SKM-1 (cell line): ENCODE measurements around the gene NR2F2.

Experiments used
- DNase-seq: peaks from one replicate; lab custom pipeline; 2025; ENCODE audit not compliant: unreplicated experiment; lab: John Stamatoyannopoulos, UW

Gene NR2F2

DNA sequence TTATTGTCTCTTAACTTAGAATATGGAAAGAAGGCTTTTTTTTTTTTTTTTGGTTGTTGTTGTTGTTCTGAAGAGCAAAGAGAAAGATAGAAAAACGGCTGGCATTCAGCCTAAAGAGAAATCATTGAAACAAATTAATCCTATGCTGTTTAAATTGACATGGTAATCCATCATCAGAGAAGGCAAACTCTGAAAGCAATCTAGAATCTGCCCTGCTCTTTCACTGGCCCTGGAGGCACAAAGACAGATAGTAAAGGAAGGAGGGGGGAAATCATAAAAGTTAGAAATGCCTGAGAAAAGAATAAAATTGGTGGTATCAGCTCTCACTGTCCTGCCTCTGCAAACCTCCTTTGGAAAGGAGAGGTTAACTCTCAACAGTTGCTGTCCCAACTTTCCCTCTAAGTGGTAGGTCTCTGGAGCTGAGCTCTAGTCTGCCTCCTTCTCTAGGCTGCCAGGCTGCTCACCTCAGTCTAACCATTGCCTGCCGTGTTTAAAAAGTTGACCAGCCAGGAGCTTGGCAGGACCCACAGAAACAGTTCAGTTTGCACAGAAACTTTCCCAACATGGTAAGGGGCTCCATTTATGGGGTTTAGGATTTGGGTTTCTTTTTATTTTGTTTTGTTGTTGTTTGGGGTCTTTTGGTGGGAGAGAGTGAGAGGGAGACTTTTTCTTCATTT is 13.4 kb upstream of the NR2F2 start:
- no peak for DNase-seq

DNA sequence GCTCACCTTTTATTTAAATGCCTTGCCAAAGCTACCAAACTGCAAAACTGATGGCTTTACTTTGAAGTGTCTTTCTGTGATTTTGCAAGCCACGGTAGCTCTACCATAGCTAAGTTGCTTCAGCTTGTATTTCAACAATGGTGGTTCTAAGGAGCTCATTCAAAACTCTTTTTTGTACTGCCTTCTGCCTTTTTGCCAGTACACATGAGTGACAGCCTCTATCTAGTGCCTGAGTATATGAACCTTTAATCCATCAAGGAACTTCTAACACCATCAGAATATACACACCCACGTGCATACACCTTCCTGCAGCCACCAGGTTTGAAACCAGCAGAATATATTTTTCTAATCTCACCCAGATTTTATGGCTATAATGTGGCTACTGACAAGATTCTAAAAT is 10.4 kb upstream of the NR2F2 start:
- DNase-seq = no peak

DNA sequence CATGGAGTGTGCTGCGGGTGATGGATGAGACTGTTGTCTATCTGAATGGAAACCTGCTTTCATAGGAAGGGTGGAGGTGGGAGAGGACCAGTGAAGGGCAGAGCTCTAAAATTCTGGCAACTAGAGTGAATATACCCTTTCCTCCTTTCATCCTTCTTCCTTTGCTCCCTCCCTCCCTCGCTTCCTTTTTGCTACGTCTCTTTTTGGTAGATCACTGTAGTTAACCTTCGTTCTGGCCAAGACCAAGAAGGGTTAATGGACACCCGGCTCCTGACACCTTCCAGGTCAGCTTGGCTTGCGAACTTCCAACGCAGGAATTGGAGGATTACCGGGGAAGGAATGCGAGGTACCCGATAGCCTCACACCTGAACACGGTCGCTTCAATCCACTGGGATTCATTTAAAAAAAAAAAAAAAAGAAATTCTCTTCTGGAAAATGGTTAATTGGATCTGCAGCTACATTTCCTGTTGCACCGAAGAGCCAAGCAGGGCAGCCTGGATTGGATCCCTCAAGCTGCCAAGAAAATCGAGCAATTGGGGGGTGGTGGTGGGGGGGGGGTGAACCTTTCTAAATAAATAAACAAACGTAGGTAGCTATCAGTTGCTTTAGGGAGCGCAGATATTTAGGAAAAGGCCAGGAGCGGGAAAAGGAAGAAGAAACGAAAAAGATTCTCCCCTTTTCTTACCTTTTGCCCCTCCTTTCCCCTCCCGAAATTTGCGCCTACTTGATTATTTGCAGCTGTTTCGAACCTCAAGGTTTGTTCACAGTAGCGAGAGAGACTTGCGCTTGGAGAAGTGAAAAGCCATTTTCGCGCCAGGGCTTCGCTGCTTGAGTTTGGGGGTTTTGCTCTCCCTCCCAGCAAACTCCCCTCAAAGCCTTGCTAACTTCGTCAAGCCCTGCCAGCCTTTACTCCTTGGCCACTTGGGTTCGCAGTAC is 9.5 kb upstream of the NR2F2 start:
- DNase-seq = no peak

DNA sequence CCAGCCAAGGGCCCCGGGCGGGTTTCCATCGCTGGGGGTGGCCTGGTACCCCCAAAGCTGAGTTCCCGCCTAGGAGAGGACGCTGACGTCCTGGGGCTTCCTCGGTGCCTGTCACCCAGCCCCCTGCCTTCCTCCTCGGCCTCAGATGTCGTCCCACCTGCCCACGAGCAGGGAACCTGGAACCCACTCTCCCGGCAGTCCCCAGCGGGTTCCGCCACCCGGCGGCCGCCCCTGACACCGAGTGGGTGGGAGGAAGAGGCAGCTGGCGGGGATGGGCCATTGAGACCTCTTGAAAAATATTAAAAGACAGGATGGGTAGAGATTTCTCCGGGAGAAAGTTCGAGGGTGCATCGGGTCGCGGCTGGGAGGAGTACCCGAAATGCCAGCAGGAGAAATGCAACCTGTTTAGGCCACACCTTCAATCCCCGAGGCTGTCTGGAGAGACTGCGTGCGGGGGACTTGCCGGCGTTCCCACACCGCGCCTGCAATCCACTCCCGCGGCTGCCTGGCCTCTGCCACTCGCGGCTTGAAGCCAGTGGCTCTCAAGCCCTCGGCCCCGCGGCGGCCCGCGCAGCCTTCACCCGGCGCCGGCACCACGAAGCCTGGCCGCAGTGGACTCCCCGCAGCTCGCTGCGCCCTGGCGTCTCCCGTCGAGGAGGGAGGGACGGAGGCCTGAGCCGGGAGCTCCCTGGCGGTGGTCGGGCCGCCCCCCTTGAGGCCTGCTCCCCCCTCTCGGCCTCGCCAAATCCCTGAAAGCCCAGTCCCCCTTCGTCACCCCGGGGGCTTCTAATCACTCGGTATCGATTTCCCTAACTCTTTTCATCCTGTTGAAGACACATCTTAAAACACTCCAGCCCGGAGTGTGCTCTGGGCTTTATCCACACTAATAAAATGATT is 8.6 kb upstream of the NR2F2 start:
- DNase-seq = no peak

DNA sequence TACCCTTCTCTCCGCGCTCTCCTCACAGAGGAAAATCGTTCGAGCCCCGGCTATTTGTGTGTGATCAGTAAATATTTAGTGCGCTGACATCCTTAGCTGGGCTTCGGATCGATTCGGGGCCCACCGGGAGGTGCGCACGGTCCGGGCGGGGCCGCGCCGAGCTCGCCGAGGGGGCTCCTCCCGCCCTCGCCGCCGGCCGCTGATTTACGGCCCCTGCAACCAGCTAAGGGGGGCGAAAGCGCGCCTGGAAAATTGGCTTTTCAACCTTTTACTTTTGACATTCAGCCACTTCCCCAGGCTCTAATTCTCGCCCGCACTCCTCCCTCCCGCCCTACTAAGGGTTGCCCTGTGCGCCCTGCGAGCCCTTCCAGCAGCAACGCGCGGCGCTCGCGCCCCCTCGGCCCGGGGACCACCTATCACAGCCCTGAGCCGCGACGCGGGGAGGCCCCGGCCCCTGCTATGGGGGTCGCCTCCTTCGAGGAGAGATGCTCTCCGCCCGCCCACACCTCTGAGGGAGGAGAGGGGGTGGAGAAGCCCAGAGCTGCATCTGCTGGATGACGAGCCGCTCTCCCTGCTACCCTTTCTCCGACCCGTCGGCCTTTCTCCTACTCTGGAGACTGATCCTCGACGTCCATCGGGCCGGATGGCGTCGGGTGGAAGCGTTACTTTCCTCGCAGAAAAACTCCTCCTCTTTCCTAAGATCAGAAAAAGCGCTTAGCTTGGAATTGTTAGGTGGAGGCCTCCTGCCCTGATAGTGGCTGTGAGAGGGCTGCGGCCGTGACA is 7.8 kb upstream of the NR2F2 start:
- DNase-seq = no peak

DNA sequence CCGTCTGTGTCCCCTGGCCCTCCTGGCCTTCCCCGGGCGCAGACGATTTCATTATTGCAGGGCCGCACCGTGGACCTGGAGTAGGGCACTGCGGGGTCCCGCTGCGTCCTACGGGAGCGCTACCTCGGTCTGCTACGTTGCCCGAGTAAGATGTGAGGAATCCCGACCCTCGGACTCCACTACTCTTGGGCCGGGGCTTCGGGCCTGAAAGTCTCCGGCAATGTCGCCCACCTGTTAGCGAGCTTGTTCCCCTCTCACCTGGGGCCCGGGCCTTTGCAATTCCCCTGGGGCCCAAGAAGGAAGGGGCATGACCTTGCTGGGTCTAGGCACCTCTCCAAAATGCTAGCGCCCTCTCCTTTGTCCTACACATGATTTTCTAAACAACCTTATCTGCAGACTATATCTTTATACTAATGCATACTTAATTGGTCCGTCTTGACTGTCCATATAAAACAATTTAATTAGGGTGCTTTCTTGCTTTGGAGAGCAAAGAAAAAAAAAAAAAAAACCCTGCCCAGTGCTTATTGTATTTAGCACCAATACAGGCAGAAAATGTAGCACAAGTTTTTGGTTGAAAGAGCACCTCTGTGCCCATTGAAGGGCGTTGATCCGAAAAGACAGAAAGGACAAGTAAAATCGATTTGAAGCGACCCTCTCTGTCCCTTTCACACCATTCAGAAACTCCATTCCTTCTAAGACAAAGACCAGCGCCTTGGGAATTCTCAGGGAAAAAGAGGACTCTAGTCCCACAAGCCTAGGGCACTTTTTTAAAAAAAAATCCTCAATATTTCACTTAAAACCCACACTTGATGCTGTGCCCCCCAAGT is 7.0 kb upstream of the NR2F2 start:
- DNase-seq = no peak

DNA sequence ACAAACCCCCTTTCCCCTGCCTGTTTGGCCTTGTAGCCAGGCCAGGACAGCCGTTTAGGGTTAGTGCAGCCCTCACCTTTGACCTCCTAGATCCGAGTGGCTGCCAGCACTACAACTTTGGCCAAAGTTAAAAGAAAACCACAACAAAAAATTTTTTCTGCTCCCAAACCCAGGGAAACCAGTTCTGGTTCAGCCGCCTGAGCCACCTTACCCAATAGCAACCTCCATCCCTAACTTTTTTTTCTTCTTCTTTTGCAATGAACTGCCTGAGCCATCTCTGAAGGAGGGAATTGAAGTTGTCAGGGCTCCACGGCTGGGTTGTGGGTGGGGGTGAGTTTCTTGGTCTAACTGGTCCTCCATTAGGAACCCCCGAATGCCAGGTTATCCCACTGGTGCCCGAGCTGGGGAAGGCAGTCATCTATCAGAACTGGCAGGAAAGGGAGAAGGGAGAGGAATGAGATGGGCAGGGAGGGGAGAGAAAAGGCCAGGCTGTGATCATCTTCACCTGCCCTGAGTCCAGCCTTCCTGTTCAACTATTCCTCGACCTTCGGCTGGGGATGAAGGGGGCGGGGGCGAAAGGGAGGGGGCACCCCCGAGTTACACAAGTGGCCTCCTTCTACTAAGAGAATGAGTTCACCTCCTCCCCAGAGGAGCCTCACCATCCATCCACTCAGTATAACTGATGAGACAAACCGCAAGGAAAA is 6.2 kb upstream of the NR2F2 start:
- no peak for DNase-seq

DNA sequence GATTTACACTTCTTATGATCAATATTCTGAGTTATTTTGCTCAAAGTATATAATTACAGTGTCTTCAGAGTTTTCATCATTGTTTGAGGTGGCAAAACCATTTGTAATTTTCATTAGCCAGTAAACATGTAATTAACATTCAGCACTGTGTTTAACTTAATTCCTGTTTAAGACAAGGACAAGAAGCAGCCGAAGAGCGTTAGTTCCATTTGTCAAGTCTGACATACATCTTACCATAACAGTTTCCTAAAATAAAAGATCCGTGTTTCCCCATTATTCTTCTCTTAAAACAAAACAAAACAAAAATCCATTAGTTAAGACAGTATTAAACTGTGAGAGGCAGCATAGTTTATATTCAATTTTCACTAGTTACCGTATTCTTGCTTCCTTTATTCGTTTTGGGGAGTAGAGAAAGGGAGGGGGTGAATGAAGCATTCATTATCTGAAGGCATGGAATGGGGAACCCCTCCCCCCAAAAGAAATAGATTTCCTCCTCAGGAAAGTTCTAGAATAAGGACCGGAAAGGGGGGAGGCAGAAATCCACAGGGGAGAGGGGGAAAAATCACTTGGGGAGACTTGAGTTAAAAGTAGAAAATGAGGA is 5.5 kb upstream of the NR2F2 start:
- DNase-seq = no peak

DNA sequence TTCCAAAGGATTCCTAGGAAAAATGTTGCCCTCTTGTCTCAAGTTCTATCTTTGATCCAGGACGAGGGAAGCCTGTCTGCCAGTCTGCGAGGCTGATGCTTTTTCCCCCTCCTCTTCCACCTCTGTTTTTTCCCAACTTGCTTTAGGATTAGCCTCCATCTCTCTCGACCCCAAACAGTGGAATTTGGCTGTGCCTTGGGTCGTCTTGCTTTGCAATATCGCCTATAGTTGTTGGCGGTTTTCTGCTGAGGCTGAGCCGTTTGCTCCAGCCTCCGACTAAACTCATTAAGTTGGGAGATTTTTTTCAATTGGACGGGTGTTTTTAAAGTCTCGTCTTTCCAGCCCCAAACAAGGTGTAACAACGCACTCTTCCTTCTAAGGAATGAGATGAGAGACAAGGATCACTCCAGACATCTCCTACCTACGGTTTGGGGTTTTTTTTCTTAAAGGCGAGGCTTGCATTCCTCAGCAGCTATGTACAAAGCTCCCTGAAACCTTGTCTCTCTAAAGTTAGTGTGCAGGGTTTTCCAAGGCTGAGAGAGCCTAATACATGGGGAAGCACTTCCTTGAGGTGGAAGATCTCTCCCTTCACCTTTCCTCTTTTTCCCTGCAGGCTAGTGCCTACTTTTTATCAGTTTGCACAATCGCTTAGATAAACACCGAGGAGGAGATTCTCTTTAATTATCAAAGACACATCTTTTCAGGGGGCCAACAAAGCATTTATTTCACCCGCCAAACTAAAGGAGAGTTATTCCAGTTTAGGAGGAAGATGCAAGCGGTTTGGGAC is 4.8 kb upstream of the NR2F2 start:
- no peak for DNase-seq

DNA sequence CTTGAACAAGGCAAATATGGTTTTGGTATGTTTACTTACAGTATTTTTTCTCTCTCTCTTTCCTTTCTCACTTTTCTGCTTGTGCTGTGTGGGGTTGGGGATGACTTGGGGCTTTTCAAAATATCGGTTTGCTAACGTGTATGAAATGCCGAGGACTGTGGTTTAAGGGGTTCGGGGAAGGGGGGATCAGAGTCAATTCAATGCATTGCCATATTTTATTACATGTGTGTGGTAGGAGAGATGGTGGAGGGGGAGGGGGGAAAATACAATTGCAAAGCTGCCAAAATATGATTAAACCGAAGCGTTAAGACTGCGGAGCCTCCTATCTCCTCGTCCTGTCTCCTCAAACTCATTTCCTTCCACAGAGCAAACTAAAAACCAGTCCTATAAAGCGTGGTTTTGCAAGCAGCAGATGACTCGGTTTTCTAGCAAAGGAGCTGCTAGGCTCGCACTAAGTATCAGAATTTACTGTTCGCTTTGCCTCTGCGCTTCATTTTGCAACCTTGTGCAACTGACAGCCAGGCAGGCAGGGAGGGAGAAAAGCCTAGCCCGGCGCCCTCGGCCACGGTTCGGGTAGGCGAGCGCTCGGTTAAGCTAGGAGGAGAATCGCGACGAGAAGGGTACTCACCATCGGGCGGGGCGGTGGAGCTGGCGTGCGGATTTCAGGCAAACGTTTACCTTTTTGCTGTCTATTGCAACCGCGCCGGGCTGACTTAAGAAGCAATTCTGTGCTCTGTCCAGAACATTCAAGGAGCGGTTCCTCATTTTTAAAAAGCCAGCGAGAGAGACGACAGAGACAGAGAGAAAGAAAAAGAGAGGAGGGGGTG is 4.0 kb upstream of the NR2F2 start:
- DNase-seq = peak; percentile 73

DNA sequence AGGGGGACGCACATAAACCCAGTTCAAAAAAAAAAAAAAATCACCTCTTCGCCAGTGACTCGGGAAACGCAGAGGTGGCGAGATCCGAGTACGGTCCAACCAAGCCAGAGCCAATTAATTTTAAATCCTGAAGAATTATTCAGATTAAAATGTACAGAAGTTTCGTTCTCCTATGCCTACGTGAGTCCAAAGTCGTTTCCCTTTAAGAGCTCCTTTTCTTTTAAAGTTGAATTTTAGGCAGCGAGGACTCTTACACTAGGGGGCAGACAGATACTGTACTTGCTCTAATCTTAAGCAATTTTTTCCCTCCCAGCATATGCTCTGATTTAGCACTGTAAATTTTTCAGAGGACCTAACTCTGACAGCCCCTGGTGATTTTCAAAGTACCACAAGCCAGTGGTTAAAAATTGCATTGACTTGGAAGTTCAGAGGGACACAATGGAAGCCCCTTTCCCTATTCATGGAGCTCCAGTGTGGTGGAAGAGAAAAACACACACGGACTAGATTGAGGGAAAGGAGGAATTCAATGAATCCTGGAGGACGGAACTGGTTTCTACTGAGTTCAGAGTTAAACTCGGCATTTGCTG is 3.3 kb upstream of the NR2F2 start:
- peak; percentile 79 for DNase-seq

DNA sequence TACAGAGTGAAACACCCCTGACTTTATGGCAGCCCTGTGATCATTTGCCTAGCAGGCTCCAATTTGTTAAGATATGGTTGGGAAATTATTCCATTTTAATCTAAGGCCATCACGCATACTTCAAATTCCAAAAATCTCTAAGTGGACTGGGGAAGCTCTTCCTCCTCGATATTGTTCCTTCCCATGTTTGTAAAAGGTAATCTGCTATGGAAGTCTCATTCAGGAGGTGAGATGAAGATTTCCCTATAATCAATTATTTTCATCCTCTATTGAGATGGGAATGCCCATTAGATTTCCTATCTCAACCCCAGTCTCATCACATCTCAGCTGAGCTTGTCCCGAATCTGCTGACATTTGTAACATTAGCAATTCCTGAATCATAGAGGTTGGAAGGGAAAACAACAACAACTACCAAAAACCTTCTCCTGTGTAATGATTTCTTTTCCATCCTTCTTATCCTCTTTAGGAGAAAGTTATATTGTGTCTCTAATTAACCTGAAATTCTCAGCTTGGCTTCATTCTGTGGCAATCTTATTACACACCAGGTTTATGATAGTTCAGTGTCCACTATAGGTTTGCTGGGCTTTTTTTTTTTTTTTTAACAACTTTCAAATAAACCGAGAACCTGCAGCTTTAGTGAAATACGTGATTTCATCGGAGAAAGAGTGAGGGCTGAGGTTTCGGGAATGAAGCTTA is 2.2 kb upstream of the NR2F2 start:
- no peak for DNase-seq

DNA sequence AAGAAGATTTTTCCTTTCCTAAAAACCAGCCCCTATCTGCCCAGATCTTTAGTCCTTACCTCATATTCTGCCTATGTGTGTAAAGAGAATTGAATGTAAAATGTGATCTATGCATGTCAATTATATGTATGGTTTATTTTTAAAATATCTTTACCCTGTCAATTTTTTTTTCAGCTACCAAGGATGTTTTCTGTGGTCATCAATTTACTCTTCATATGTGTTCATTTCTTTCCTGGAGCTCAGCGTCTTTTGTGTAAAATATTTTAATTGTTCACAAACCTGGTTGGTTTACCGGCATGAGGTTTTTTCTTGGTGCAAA is 1.7 kb upstream of the NR2F2 start:
- no peak for DNase-seq

DNA sequence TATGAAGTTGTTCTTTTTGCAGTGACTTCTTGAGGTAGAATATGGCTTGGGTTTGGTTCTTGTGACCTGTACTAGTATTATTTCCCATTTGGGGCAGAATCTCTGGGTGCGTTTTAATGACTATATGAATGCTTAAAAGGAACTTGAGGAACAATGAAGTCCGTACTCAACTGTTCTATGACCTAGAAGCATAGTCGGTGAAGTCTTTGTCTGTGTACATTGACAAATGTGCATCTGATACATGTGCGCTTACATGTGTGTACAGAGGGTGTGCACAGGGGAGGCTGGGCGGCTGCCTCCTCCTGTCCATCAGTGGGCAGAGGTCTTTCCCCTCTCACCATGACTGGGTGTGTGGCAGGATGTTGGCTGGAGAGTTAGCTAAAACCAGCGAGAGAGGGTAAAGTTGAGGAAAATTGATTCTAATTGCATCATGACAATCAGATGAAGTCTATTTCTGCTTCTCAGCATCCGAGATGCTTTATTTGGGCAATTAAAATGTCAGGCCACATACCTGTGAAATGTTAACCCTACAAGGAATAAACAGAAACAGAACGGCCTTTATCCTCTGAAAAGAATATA is 1.0 kb upstream of the NR2F2 start:
- no peak for DNase-seq

DNA sequence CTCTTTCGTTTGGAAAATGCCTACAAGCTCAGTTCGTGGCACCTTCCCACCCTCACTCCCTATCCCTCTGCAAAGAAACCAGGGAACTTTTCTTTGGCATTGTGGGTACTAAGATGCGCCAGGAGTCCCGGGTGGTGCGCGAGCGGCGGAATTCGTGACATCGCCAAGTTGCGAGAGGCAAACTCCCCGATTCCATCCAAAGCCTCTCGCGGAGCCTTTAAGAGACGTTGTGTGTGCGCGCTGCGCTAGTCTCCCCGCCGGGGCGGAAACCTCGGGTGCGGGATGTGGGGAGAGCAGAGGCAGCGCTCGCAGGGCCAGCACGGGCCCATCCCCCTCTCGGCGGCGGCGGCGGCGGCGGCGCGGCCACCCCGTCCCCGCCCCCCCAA is 443 bp upstream of the NR2F2 start:
- no peak for DNase-seq
